NOMO-1 (cell line): Measurements from ENCODE around the gene TFG.
"Not testable (repeated sequence)": the region's sequence is repeated elsewhere in the genome, so short reads cannot be mapped to it uniquely, and the experiment has no call there.

Experiments
- DNase-seq, 2 experiments: peaks; one replicate each; lab custom pipeline; 2025; ENCODE audit not compliant: unreplicated experiment in 2 of 2; lab: John Stamatoyannopoulos, UW

Gene TFG

GRCh38 chr3:100708989-100709841 lies at the start of gene TFG:
Gene TFG, plus strand, starts transcription at chr3:100709494. Its CDS starts 4,192 bp downstream, at chr3:100713686.
- peak; percentile 98 for DNase-seq

- DNase-seq, result not testable (repeated sequence)
These were observed 48.0 kb upstream of the TFG start for GRCh38 chr3:100661294-100661693.

- no peak for DNase-seq
These were observed 47.0 kb upstream of the TFG start for GRCh38 chr3:100662113-100662823.

GRCh38 chr3:100665230-100665629 lies 44.1 kb upstream of the TFG start:
- DNase-seq, result no peak

- not testable (repeated sequence) for DNase-seq
These were observed 42.6 kb upstream of the TFG start for GRCh38 chr3:100666699-100667098.

GRCh38 chr3:100667316-100667715 lies 42.0 kb upstream of the TFG start:
- not testable (repeated sequence) for DNase-seq

- not testable (repeated sequence) for DNase-seq
These were observed 38.3 kb upstream of the TFG start for GRCh38 chr3:100670995-100671394.

DNA sequence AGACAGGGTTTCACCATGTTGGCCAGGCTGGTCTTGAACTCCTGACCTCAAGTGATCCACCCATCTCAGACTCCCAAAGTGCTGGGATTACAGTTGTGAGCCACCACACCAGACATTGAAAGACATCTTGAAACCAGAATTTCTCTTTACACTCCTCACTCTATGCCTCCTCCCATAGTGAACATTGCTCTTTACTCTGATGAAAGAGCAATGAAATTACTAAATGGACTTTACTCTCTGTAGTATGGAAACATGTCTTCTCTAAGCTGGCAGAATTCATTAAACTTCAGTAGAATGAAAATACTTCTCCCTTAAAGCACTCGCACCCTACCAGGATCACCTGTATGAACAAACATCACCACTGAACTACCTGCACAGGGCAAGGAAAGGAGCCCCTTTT lies 27.8 kb upstream of the TFG start:
- DNase-seq, result no peak

- no peak for DNase-seq
These were observed 27.0 kb upstream of the TFG start for GRCh38 chr3:100682056-100682853.

DNA sequence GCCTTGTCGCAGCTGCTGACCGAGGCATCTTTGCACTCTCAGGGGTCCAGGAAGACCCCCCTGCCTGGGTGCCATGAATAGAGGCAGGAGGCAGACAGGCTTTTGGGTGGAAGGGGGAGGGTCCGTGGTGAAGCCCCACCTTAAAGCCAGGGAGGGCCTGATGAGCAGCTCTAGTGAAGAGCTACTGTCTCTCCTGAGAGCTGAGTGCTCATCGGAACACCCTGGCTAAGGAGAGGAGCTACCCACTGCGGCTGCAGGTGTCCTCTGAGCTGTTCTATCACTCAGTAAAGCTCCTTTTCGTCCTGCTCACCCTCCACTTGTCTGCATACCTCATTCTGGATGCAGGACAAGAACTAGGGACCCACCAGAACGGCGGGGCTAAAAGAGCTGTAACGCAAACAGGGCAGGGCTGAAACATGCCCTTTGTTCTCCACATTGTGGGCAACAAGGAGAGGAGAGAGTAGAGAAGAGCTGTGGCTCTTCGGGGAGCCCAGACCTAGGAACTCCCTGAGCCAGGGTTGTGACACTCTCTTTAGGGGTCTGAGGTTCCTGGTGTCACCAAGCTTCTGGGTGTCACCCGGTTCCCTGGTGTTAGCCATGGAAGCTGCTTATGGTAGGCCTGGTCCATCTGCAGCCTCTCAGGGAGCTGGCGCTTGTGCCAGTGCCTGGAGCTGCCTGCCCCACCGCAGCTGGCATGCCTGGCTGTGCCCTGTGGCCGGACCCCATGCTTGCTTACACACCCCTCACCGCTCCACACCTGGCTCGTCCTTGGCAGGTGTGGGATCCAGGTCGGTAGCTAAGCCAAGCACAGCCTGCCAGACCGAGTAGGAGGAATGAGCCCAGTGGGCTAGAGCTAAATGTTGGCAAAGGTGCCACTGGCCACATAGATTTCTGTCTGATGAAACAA lies 26.2 kb upstream of the TFG start:
- DNase-seq, result no peak

DNA sequence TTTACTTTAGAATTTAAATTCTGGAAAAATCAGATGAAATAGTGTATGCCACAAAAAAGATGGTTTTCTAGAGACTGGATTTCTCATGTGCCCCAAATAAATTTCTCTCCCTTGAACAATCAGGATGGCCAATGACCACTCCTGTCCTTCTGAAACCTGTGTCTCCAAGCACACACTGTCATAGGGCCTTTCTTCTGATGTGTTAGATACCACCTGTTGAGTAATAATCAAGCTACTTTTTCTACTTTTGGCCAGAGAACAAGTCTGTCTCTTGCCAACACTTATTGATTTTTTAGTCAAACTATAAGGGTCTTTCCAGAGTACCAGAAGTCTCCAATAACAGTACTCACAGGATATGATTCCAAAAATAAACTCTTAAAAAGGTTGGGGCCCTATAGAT lies 16.1 kb upstream of the TFG start:
- DNase-seq, result no peak

DNA sequence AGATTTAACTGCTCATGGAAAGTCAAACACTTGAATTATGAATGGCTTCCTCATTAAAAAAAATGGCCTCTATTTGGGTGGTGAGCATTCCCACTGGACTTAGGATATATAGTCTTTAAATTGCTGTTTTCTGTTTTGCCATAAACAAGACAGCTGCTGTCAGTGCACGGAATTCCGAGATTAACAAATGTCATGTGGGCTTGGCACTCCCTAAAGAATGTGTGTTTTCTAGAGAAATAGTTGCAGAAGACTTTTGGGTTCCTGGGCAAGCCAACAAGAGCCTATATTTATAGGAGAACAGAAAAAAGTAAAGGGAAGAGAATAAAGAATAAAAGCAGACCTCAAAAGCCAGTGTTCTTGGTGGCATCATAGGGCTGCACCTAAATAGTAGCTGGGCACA lies 13.6 kb upstream of the TFG start:
- DNase-seq, result no peak

DNA sequence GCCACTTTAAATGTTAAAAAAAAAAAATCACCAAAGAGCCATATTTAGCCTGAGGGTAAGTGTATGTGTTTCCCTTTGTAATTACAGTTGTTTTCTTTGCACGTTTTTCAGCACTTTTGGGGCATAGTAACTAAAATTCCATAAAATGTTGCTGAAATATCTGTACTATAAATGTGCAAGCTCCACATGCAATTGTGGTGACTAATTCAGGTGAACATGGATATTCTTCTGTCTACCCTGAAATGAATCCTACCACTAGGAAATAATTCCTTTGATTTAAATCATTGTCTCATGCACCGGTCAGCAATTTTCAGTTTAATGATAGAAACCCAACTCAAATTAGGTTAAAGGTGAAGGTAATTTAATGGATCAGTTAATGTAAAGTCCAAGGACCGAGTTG lies 13.1 kb upstream of the TFG start:
- DNase-seq, result no peak

DNA sequence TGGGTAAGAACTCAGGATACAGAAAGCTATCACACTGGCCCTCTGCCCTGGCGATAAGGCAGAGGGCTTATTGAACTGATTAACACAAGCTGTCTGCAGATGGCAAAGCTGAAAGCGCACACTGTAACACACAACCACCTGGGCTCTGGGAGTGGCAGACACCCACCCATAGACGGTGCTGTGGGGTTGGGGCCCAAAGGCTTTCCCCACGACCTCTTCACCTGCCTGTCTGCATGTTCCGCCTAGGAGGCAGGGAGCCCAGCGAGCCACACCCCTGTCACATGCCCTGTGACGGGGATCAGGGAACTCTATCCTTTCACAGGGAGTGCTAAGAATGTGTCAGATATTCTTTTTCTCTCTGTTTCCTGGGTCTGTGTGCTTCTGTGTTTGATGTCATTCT lies 12.1 kb upstream of the TFG start:
- DNase-seq, result no peak

DNA sequence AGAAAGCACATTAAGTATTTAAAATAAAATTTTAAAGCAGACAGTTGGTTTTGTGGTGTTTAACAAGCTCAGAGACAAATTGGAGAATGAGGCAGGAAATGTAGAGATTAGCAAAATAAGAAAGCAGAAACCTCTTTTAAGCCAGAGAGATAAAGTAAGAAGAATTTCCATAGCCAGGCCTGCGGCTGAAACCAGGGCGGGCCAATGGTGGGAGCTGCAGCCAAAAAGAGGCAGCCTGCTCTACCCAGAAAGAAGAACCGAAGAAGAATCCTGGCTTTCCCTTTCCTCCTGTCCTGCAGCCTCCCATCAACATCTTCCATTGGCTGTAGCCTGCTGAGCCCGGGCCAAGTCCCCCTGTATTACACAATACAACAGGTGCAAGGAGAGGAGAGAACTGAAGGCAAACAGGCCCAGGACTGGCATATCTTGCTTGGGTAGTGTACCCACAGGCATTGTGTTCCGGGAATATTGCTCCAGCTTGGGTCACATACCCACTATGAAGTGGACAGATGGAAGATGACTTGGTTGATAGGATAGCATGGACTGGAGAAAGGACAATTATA lies 11.5 kb upstream of the TFG start:
- no peak for DNase-seq

- no peak for DNase-seq
These were observed 10.6 kb upstream of the TFG start for GRCh38 chr3:100698736-100699135.

GRCh38 chr3:100700708-100701107 lies 8.6 kb upstream of the TFG start:
- no peak for DNase-seq

DNA sequence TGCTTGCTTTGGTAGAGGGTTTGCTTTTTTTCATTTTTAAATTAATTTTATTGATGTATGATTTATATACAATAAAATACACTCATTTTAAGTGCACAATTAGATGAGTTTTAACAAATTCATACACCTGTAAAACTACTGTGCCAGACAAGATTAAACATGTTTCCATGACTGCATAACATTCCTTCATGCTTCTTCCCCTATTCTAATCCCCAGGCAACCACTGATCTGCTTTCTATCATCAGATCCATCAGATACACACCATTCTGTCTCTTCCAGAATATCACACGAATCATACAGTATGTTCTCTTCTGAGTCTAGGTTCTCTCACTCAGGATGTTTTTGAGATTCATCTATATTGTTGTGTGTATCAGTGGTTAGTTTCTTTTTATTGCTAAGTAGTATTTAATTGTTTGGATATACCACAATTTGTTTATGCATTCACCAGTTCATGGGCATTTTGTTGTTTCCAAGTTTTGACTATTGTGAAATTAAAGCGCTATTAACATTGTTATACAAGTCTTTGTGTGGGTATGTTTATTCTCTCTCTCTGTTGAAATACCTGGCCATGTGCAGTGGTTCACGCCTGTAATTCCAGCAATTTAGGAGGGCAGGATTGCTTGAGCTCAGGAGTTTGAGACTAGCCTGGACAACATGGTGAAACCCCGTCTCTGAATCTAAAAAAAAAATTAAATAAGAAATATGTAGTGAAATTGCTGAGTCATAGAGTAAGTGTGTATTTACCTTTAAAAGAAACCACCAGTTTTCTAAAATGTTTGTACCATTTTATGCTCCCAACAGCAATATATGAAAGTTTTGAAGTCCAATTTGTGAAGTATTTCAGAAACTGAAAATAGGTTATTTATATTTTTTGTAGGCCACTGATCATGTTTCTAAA lies 7.0 kb upstream of the TFG start:
- DNase-seq, result no peak

DNA sequence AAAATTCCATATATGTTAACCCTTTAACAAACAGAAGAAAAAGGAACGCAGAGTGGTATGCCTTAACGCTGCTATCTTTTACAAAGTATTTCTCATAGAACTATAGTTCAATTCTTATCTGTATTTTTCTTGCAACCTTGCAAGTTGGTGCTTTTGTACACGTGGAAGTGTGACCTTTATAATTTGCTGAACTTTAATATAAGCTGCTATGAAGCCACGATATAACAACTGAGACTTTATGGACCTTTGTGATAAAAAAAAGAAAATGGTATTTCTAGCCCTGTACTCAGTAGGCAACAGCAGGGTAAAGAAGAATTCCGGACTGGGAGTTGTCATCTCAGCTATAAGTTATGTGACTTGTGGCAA lies 6.3 kb upstream of the TFG start:
- no peak for DNase-seq
